ENCODE measurements around the gene NPIPA8.
"Not testable (repeated sequence)": the region's sequence is repeated elsewhere in the genome, so short reads cannot be mapped to it uniquely, and the experiment has no call there.

Gene NPIPA8

GRCh38 chr16:18276756-18277155 is 59.8 kb downstream of the NPIPA8 start:
- not testable (repeated sequence) for DNase-seq (ENCODE audit: low read depth)

- not testable (repeated sequence) for DNase-seq (ENCODE audit: low read depth)
Measured at GRCh38 chr16:18270171-18270570, 66.4 kb downstream of the NPIPA8 start.

Data from HS-27A (cell line).